Measurements from ENCODE around the gene SAMM50. TPM values are rescaled to one million over a fixed set of nuclear protein-coding genes. Genes with fewer than 3 reads are reported as not detected.

The SAMM50 gene
- polyA plus RNA-seq, 3 donors = 17.0 to 70.0 (median 62.5) TPM

DNA sequence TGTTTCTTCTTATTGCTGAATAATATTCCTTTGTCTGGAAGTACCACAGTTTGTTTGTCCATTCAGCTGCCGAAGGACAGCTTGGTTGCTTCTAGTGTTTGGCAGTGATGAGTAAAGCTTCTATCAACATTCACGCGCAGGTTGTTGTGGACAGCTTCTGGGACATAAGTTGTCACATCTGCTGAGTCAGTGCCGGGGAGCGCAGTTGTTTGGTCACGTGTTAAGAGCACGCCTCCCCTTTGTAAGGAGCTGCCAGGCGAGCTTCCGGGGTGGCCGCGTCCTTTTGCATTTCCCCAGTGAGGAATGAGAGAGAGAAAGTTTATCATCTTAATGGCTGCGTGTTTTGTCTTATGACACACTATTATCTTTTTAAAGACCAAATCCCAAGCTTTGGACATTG is 30.3 kb downstream of the SAMM50 start:
- H3K36me3 ChIP-seq (replicated peaks in 1 of 2; ENCODE audit: control insufficient read depth in 1 of 2, insufficient read depth in 2 of 2, low read length in 2 of 2) = peaks cover 81 to 98% of the 10 kb centered on the region in 2 donors

DNA sequence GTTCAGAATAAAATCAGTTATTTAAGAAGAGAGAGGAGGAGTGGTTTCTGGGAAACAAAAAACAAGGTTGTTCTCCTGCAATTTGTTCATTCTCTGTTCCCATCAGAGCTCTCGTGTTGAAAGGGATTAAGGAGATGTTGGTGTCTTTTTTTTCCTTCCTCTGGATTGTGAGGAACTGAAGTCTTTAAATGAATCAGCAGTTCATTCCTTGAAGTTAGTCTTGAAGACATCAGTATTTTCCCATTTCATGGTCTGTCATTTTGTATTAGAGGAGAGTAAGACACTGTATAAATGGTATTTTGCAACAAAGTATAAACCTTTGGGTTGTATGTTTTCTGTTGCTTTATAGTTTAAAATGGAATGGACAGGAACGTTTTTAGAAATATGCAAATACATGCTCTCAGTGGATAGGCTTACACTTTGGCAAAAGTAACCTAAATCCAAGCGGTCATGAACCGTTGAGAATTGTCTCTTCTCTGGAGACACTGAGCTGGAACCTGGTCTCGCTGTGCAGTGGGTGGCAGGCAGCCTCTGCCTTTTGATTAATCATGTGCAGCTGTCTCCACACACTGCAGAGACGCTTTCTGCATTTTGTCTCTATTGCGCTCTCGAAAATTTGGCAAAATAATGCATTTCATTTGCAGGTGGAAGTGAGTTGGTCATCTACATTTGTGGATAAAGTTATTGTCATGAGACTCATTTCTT is 33.0 kb downstream of the SAMM50 start:
- peaks cover 87 to 97% of the 10 kb centered on the region in 2 donors for H3K36me3 Mint-ChIP-seq
- H3K9me3 Mint-ChIP-seq = peaks cover 0 to 2% (median 0%) of the 10 kb centered on the region in 7 donors

More for the DNA sequence above, 30.3 kb downstream of the SAMM50 start:
- Mint-ChIP-seq H3K36me3 (peaks cover 84 to 91% of the 10 kb centered on the region in 2 donors), H3K4me3 (no peak overlapping the region), H3K4me1 (no peaks in the 10 kb centered on the region), H3K27ac (peak overlapping the region in 1 of 7 donors; percentile 60), H3K9me3 (peaks cover 0 to 2% (median 0%) of the 10 kb centered on the region in 7 donors), H3K27me3 (ENCODE audit: low read depth in 3 of 3) (peaks cover 0 to 2% (median 0%) of the 10 kb centered on the region in 3 donors)
- H3K4me2 ChIP-seq (replicated peaks; ENCODE audit: extremely low read depth, low read length, poor library complexity, severe bottlenecking) = no peak overlapping the region
- H3K9me3 ChIP-seq (replicated peaks in 1 of 2; ENCODE audit: control insufficient read depth in 1 of 2, insufficient read depth in 1 of 2, low read length in 2 of 2) = no peaks in the 10 kb centered on the region
- intact Hi-C loops (cut with micrococcal nuclease) = no loop called here
- no peak overlapping the region for H3K9ac ChIP-seq (ENCODE audit: insufficient read depth, low read length, poor library complexity, severe bottlenecking)
- WGBS (ENCODE audit: insufficient coverage) = 81% methylated on average over 6 of the region's 12 CpGs
- TF ChIP-seq, protein P1, sequence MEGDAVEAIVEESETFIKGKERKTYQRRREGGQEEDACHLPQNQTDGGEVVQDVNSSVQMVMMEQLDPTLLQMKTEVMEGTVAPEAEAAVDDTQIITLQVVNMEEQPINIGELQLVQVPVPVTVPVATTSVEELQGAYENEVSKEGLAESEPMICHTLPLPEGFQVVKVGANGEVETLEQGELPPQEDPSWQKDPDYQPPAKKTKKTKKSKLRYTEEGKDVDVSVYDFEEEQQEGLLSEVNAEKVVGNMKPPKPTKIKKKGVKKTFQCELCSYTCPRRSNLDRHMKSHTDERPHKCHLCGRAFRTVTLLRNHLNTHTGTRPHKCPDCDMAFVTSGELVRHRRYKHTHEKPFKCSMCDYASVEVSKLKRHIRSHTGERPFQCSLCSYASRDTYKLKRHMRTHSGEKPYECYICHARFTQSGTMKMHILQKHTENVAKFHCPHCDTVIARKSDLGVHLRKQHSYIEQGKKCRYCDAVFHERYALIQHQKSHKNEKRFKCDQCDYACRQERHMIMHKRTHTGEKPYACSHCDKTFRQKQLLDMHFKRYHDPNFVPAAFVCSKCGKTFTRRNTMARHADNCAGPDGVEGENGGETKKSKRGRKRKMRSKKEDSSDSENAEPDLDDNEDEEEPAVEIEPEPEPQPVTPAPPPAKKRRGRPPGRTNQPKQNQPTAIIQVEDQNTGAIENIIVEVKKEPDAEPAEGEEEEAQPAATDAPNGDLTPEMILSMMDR (IDR thresholded peaks at IDR 0.05) = no peak
- DNase-seq = no peak
- H3K4me3 ChIP-seq (replicated peaks in 1 of 3; ENCODE audit: low read depth in 2 of 3, low read length in 3 of 3) = no peak overlapping the region
- H3K79me2 ChIP-seq (ENCODE audit: insufficient read depth, low read length) = no peaks in the 10 kb centered on the region
- no peak overlapping the region for H3K27ac ChIP-seq (ENCODE audit: low read depth in 1 of 2, low read length in 2 of 2)
- H4K20me1 ChIP-seq (ENCODE audit: insufficient read depth, low read length) = no peaks in the 10 kb centered on the region
- H3K27me3 ChIP-seq (ENCODE audit: control insufficient read depth in 2 of 2, insufficient read depth in 2 of 2, low read length in 2 of 2) = no peaks in the 10 kb centered on the region
- no peak overlapping the region for H2AFZ ChIP-seq (ENCODE audit: insufficient read depth, low read depth, low read length, poor library complexity, severe bottlenecking)
- no peaks in the 10 kb centered on the region for H3K4me1 ChIP-seq (ENCODE audit: control insufficient read depth in 1 of 2, insufficient read depth in 2 of 2, low read length in 2 of 2)

More for the DNA sequence above, 33.0 kb downstream of the SAMM50 start:
- H3K79me2 ChIP-seq (ENCODE audit: insufficient read depth, low read length) = no peaks in the 10 kb centered on the region
- H3K9me3 ChIP-seq (replicated peaks in 1 of 2; ENCODE audit: control insufficient read depth in 1 of 2, insufficient read depth in 1 of 2, low read length in 2 of 2) = no peaks in the 10 kb centered on the region
- H3K4me3 Mint-ChIP-seq = no peak overlapping the region
- H3K27me3 Mint-ChIP-seq (ENCODE audit: low read depth in 3 of 3) = peaks cover 0 to 2% (median 0%) of the 10 kb centered on the region in 3 donors
- H3K27me3 ChIP-seq (ENCODE audit: control insufficient read depth in 2 of 2, insufficient read depth in 2 of 2, low read length in 2 of 2) = no peaks in the 10 kb centered on the region
- 89% methylated on average over 6 of the region's 8 CpGs for WGBS (ENCODE audit: insufficient coverage)
- H3K4me1 Mint-ChIP-seq = peaks cover under 1% of the 10 kb centered on the region
- peaks cover 80 to 95% of the 10 kb centered on the region in 2 donors for H3K36me3 ChIP-seq (replicated peaks in 1 of 2; ENCODE audit: control insufficient read depth in 1 of 2, insufficient read depth in 2 of 2, low read length in 2 of 2)
- H4K20me1 ChIP-seq (ENCODE audit: insufficient read depth, low read length) = no peaks in the 10 kb centered on the region
- DNase-seq = no peak
- TF ChIP-seq, protein P1 (IDR thresholded peaks at IDR 0.05) = no peak
- H3K4me1 ChIP-seq (ENCODE audit: control insufficient read depth in 1 of 2, insufficient read depth in 2 of 2, low read length in 2 of 2) = no peaks in the 10 kb centered on the region
- H3K27ac ChIP-seq (ENCODE audit: low read depth in 1 of 2, low read length in 2 of 2) = no peak overlapping the region
- no peak overlapping the region for H3K27ac Mint-ChIP-seq
- no peak overlapping the region for H3K4me3 ChIP-seq (replicated peaks in 1 of 3; ENCODE audit: low read depth in 2 of 3, low read length in 3 of 3)
- no peak overlapping the region for H2AFZ ChIP-seq (ENCODE audit: insufficient read depth, low read depth, low read length, poor library complexity, severe bottlenecking)
- H3K4me2 ChIP-seq (replicated peaks; ENCODE audit: extremely low read depth, low read length, poor library complexity, severe bottlenecking) = no peak overlapping the region
- no peak overlapping the region for H3K9ac ChIP-seq (ENCODE audit: insufficient read depth, low read length, poor library complexity, severe bottlenecking)
- intact Hi-C loops (cut with micrococcal nuclease) = no loop called here
